Amniotic stem cell (primary cell): ENCODE data around the gene KAT6B.

Experiments
- DNase-seq: peaks from one replicate; lab custom pipeline; 2025; lab: John Stamatoyannopoulos, UW

Gene KAT6B

DNA sequence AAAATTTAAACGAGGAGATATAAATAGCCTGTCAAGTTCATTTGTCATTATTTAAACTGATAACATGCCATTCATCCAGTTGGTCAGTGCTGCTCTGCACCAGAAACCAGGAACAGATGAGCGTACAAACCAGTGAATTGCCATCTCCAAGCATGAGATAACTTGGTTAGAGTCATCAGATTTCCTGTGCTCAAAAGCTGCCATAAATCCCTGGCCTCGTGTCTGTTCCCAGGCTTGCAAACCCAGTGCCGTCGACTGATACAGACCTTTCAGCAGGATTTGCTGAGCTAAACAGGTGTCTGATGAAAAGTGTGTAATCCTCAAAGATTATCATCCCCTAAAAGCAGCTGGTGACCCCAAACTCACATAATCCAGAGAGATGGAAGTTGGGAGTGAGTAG lies 189.0 kb downstream of the KAT6B start:
- no peak for DNase-seq

DNA sequence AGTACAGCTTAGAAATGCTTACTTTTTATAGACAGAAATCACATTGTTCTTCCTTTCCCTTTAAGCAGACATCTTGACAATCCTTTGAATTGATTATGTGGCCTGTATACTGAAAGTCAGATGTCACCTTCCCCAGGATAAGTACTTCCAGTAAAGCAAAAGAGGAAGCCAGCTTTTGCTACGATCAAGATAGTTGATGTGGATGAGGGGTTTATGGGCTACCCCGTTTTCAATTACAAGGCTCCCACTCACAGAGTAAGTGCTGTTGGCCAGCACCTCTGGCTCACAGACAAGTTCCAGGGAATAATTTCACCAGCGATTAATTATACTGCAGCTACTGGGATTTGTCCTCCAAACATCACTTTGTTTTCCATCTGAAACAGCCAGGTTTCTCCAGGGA lies 189.9 kb downstream of the KAT6B start:
- no peak for DNase-seq

DNA sequence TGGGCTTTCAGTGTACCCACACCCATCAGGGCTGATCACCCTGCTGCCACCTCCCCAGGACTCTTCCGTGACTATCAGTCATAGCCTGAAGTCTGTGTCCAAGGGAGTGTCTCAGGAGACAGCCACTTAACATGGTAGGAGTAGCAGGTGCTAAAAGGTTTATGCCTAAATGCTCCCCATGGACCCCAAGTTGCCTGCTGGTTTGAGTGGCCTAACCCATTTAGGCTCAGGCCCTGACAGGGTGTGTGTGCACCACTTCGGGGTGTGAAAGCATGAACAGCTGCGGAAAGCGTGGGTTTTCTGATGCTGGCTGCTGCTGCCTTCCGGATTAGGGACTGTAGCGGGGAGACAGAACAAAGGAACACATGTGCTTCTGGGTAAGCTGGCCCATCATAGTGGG lies 191.9 kb downstream of the KAT6B start:
- no peak for DNase-seq

DNA sequence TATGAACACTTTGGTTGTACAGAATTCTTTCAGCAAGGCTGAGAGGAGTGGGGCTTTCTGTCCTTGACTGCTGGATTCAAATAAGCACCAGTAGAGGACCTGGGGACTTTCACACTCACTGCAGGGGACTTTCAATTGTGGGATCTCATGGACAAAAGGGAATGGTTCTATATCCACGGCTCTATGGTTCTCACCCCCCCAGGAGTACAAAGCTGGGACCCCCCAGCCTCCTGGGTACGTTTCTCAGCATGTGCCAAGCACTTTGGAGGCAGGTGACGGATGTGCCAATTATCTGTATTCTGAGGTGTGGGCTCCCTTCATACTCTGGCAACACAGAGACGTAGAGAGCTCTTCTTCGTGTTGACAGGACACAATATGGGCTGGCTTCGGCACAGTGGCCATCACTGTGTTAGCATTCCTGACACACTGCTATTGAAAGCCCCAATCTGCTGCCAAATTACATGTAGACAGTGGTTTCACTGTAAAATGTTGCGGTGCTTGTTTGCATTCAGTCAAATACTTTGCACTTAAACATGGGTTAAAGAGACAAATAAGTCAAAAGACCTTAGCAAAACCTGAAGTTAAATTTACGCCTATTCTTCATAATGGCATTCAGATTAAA lies 192.4 kb downstream of the KAT6B start:
- no peak for DNase-seq

DNA sequence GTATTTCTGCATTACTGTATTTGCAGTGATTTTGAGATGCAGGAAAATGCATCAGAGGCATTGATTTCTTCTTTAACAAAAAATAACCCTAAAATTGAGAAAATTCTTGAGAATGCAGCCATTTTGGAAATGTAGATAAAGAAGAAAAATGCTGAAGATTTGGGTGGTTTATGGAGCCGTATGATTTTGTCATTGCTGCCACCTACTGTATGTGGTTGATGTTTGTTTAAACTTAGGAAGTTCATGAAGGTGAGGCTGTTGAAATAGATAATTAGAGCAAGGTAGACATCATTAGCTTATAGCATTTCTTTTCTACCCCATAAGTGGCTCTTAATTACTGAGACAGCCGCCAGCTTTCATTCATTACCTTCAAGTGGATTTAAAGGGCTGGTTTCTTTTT lies 193.0 kb downstream of the KAT6B start:
- no peak for DNase-seq

DNA sequence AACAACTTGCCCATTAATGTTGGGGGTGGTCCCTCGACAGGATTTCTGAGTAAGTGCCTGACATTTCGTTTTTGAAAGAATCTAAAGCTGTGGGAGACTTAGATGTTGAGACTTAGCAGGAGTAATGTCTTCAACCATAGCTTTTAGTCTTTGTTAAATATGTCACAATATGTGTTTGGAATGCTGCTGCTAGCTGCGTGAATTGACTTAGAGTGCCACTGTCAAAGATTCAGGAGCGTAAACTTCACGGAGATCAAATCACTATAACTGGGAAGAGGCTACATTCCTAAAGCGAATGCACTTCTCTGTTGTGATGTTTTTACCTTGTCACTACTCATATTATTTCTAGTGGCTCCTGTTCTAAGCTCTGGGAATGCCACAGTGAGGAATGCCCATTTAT lies 193.8 kb downstream of the KAT6B start:
- no peak for DNase-seq

DNA sequence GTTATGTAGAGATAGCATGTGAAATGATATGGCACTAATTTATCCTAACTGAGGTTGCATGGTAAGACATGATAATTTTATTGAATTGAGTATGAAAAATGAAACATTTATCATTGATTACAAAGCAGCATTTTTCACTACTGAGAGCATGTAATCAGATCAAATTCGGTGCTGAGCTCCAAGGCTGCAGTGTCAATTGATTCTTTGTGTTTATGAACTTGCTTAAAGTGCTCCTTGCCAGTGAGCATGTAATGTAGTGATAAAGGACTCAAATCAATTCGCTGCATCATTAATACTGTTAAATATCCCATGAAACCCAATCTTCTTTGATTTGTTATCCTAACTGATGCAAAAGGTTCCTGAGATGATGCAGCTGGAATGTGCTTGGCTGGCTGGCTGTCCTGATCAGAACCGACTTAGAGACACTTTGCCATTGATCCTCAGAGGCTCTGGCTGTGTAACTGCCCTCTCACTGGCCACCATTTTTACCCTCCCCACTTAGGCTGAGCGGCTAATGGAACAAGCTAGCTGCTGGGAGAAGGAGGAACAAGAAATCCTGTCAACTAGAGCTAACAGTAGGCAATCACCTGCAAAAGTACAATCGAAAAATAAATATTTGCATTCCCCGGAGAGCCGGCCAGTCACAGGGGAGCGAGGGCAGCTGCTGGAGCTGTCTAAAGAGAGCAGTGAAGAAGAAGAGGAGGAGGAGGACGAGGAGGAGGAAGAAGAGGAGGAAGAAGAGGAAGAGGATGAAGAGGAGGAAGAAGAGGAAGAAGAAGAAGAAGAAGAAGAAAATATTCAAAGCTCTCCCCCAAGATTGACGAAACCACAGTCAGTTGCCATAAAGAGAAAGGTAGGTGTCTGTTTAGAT lies 195.2 kb downstream of the KAT6B start:
- no peak for DNase-seq

DNA sequence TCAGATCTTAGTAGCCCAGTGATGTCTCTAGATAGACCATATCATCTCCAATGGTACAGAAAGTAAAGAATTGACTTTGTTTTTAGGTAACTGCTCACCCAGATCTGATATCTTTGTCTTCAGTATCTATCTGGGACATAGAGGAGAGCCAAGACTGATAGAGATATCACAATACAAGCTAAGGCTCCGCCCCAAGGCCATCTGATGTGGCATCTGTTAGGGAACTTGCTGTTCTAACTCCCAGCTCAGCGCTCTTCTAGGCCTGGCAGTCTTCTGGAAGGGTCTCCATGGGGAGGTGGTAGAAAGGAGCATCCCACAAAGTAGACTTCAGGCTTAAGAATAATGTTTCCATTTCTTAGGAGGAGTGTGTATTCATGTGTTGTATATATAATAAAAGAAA lies 196.7 kb downstream of the KAT6B start:
- DNase-seq: no peak

DNA sequence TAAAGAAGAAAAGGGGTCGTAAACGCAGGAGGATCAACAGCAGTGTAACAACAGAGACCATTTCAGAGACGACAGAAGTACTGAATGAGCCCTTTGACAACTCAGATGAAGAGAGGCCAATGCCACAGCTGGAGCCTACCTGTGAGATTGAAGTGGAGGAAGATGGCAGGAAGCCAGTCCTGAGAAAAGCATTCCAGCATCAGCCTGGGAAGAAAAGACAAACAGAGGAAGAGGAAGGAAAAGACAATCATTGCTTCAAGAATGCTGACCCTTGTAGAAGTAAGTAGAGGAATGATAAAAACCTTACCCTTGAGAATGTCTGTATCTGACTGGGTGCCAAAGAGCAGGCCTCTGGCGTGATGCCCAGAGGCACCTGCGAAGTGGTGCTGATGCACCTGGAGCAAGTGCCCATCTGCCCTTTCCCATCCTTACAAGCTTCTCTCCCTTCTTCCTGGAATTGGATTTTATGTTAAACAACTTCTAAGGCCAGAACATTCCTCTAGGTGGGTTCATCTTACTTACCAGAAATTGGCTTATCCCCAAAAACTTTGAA lies 198.6 kb downstream of the KAT6B start:
- no peak for DNase-seq

DNA sequence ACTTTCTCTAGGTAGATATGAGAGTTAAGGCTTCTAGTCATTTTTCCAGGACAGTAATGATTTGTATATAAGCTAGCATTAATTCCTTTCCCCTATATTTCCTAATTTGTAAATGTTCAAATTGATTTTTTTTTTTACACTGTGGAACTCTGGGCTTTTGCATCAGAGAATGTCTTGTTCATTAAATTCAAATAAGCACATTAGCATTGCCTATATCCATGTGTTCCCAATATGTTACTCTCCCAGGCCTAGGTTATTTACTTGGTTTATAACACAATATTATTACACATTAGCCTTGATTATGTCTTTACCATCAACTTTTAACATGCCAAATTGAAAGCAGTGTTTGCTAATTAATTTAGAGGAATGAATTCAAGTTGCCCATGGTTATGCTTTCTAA lies 201.6 kb downstream of the KAT6B start:
- DNase-seq: no peak

DNA sequence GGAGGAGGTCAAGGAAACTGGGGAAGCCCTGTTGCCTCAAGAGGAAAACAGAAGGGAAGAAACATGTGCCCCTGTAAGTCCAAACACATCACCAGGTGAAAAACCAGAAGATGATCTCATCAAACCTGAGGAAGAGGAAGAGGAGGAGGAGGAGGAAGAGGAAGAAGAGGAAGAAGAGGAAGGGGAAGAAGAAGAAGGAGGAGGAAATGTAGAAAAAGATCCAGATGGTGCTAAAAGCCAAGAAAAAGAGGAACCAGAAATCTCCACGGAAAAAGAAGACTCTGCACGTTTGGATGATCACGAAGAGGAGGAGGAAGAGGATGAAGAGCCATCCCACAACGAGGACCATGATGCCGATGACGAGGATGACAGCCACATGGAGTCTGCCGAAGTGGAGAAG lies 202.3 kb downstream of the KAT6B start:
- no peak for DNase-seq

DNA sequence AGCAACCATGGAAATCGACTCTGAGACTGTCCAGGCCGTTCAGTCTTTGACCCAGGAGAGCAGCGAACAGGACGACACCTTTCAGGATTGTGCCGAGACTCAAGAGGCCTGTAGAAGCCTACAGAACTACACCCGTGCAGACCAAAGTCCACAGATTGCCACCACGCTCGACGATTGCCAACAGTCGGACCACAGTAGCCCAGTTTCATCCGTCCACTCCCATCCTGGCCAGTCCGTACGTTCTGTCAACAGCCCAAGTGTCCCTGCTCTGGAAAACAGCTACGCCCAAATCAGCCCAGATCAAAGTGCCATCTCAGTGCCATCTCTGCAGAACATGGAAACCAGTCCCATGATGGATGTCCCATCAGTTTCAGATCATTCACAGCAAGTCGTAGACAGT lies 203.0 kb downstream of the KAT6B start:
- DNase-seq: no peak

DNA sequence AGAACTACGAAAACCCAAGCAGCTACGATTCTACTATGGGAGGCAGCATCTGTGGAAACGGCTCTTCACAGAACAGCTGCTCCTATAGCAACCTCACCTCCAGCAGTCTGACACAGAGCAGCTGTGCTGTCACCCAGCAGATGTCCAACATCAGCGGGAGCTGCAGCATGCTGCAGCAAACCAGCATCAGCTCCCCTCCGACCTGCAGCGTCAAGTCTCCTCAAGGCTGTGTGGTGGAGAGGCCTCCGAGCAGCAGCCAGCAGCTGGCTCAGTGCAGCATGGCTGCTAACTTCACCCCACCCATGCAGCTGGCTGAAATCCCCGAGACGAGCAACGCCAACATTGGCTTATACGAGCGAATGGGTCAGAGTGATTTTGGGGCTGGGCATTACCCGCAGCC lies 203.5 kb downstream of the KAT6B start:
- no peak for DNase-seq

DNA sequence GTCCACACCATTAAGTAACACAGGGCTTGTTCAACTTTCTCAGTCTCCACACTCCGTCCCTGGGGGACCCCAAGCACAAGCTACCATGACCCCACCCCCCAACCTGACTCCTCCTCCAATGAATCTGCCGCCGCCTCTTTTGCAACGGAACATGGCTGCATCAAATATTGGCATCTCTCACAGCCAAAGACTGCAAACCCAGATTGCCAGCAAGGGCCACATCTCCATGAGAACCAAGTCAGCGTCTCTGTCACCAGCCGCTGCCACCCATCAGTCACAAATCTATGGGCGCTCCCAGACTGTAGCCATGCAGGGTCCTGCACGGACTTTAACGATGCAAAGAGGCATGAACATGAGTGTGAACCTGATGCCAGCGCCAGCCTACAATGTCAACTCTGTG lies 204.0 kb downstream of the KAT6B start:
- DNase-seq: no peak

DNA sequence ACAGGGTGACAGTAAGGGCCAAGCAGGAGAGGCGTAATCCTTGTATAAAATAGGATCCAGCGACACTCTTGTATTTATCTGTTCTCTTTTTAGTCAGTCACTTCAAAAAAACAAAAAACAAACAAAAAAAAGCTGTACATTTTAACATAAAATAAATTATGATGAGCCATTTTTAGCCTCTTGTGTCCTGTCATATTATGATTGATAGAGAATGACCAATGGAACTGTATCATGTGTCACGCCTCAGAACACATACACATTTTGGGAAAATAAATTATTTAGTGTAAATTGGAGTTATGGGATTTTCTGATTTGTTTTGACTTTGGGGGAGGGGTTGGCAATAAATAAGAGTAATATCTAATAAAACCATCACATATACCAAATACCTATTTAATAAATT lies 205.7 kb downstream of the KAT6B start:
- DNase-seq: no peak

DNA sequence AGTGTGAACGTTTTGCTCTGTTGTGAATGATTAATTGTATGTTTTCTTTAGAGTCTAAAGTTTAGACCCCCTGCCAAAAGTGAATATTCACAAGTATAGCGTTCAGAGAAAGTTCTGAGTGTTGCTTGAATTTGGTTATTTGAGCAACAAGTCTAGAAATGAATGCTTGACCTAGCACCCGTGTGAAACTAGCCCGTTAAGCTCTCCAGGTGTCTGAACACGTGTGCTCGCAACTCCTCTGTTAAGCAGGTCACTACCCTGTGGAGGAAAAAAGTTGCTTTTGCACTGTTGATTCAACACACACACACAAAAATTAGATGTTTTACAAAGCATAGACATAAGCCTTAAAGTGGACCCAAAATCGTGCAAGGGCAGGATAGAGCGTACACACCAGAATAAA lies 206.4 kb downstream of the KAT6B start:
- DNase-seq: no peak

DNA sequence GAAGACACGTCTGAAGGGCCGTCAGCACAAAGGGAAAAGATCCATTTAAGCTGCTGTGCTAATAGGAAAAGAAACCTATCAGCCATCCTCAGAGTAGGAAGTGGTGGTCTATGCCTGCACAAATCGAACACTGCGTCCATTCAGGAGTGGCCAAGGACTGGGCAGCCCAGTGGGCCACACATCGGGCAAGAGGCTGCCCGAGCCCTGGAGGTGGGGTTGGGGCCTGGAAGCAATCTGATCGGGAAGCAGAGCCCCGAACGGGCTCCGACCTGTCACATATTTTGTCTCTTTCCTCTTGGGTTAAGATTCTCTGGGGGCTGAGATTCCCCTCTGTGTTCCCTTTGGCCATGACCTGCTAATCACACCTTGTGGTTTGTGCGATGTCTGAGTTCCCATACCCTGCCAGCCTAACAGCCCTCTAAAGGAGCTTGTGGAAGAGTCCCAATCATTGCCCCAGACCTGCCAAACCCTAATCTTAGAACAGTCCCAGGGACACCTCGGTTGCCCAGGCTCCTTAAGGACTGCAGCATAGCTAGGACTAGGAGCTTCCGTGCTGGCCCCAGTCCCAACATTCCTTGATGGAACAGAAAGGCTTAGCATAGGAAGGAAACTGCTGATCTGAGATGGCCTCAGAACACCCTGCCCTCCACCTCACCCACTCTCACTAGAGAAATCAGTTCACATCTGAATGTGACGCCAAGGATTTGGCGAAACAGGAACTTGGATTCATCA lies 207.2 kb downstream of the KAT6B start:
- no peak for DNase-seq

DNA sequence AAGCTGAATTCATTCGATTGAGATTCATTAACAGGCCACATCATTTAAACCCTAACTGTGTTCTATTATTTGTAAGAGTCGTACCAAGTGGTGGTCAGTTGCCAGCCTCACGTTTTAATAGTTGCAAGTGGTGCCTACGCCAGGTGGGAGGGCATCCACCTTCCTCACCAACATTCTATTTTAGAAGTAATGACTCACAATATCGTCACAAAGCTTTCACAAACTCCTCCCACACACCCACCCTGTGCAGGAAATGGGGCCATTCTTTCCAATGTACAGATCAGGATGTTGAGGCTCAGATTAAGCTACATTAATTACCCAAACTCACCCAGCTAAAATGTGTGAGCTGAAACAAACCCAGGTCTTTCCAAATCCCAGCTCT lies 207.7 kb downstream of the KAT6B start:
- DNase-seq: no peak

DNA sequence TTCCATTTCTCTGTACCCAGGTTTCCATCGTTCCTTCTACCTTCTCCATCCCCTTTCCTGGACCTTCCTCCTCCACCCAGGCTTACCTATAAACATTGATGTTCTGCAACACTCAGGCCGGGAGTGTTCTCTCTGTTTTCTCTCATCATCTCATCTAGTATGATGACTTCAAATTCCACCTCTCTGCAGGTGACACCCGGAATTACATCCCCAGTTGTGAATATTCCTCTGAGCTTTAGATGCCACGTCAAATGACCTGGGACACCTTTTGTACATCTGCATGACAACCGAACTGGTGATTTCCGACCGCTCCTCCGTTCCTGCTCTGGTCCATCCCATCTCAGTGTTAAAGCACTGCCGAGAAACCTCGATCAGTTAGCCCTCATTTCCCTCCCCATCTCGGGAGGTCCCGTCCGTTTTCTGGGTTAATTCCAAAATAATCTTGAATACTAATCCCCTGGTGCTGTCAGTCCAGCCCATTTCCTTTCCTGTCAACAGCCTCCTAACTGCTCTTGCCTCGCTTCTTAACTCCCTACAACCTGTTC lies 208.4 kb downstream of the KAT6B start:
- DNase-seq: no peak

DNA sequence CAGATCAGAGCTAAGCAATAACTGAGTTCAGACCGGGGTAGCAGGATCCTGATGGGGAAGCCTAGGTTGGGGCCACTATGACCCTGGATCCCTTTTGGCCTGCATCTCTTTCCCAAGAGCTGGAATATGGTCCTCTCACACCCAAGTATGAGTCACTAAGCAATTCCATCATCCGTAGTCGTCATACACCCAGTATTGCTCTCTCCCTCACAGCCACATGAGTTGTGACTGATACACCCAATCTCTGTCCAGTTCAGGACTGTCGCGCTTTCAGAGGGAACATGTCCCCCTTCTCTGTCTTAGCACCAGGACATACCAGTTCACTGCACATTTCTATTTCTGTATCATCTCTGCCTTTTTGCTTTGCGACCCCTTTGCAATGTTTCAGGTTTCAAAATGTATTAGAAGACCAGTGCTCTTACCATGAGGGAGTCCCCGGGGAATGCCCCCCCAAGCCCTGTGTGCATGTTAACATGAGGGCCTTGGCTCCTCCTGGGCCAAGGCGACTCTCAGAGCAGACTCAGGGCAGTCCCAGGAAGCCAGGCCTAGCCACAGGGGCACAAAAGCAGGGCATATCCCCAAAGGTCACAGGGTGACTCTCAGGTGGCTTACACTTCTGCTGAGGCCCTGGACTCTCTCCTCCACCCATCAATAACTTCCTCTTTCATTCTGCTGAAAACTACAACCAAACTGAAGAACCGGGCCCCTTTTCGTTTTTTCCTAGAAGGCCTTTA lies 209.7 kb downstream of the KAT6B start:
- DNase-seq: no peak

DNA sequence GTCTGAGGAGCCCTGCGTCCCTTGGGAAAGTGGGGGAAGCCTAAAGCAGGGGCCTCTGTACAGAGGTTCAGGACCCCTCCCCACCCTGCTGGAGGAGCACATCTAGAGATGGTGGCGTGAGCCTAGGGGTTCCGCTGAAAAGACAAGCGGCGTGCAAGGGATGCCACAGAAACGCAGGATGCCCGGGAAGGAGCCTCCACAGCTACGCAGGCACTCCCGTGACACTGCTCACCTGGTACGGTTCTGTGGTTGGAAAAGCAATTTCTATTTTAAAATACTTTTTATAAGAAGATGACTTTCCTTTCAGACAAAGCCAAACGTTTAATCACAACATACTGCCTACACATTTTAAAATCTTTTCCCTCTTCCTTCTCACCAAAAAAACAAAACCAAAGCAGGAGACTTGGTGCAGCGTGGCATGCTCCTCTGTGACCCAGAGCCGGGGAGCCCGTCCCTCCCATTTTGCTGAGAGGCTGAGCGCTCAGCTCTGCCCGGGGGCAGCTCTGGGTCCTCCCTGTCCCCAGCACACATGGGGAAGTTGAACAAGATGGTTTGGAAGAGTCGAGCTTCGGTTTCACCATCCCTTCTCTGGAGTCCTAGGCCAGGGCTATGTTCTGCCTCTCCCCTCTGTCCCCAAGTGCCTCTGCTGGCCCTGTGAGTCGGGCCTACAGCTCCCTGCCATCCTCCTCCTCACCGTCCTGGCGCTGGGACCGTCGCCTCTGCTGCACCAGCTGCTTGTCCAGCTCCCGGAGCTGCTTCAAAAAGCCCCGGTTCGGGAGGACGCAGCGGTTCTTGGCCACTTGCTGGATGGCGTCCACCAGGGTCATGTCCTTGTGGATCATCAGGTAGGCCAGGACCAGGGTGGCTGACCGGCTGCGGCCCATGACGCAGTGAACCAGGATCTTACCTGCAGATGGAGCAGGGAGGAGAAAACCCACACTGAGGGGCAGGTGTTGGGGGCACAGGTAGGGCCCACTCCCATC lies 211.1 kb downstream of the KAT6B start:
- no peak for DNase-seq
